Activated CD4-positive, alpha-beta T cell treated with anti-CD3 and anti-CD28 coated beads, Interleukin-2, amount 10 ng/mL, durations not matched to agents 24 days and 14 days (primary cell): ENCODE measurements around the gene PNN. TPM values are rescaled to one million over a fixed set of nuclear protein-coding genes. Genes with fewer than 3 reads are reported as not detected.
"Not testable (repeated sequence)": the region's sequence is repeated elsewhere in the genome, so short reads cannot be mapped to it uniquely, and the experiment has no call there.

Source experiments
- DNase-seq: peaks from one replicate; pipeline ENCODE4 v3.0.0; 2022
- H3K27ac Mint-ChIP-seq: one replicate; pipeline ENCODE4 v1.8.0; 2022; ENCODE audit warnings: mild to moderate bottlenecking, mixed read lengths
- H3K27me3 Mint-ChIP-seq: one replicate; pipeline ENCODE4 v1.8.0; 2022; ENCODE audit warnings: mixed read lengths
- H3K36me3 Mint-ChIP-seq: one replicate; pipeline ENCODE4 v1.8.0; 2022; ENCODE audit warnings: low read depth, mild to moderate bottlenecking, mixed read lengths
- H3K4me1 Mint-ChIP-seq: one replicate; pipeline ENCODE4 v1.8.0; 2021; ENCODE audit warnings: mixed read lengths
- H3K4me3 Mint-ChIP-seq: one replicate; pipeline ENCODE4 v1.8.0; 2022; ENCODE audit warnings: mild to moderate bottlenecking, moderate library complexity, mixed read lengths
- H3K9me3 Mint-ChIP-seq: one replicate; pipeline ENCODE4 v1.8.0; 2021; ENCODE audit warnings: mixed read lengths
- intact Hi-C: fragments of 100-400 bp; cut with micrococcal nuclease; formaldehyde crosslinking; loops from one replicate; pipeline ENCODE4 v1.15.1; 2023
- total RNA-seq: library from RNA; stranded (reverse); gene quantifications from 2 replicates; pipeline ENCODE4 v1.2.3, GENCODE V29; 2022

Gene PNN
- total RNA-seq, 1 donor from 2014 or later, result 128 TPM

- DNase-seq, result no peak
- intact Hi-C loops, result no loop called here
- peak overlapping the region; percentile 85 for H3K4me3 Mint-ChIP-seq
- no peaks in the 10 kb centered on the region for H3K9me3 Mint-ChIP-seq
- H3K4me1 Mint-ChIP-seq, result peaks cover 40% of the 10 kb centered on the region
- peak overlapping the region; percentile 99 for H3K27ac Mint-ChIP-seq
- H3K36me3 Mint-ChIP-seq, result peaks cover 19% of the 10 kb centered on the region
- H3K27me3 Mint-ChIP-seq, result no peaks in the 10 kb centered on the region
These were observed 5.5 kb upstream of the PNN start for GRCh38 chr14:39169541-39169900.

DNA sequence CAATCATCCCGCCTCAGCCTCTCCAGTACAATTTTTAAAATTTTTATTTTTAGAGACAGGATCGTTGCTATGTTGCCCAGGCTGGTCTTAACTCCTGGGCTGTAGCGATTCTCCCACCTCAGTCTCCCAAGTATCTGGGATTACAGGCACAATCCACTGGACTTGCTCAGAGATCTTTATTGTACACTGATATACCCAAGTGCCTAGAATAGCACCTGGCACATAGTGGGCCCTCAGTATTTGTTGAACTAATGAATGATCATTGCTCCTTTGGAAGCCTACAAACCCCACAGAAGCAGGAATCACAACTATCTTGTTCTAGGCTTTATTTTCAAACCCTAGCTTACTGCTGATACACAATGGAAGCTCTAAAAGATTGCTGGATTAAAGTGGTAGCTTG is 1.9 kb upstream of the PNN start:
- H3K9me3 Mint-ChIP-seq, result no peaks in the 10 kb centered on the region
- no peak for DNase-seq
- H3K4me1 Mint-ChIP-seq, result peaks cover 36% of the 10 kb centered on the region
- H3K27me3 Mint-ChIP-seq, result no peaks in the 10 kb centered on the region
- H3K36me3 Mint-ChIP-seq, result peaks cover 34% of the 10 kb centered on the region
- H3K4me3 Mint-ChIP-seq, result peak overlapping the region; percentile 38
- peak overlapping the region; percentile 74 for H3K27ac Mint-ChIP-seq
- intact Hi-C loops, result no loop called here

- no peaks in the 10 kb centered on the region for H3K9me3 Mint-ChIP-seq
- DNase-seq, result peak; percentile 83
- peaks cover 43% of the 10 kb centered on the region for H3K36me3 Mint-ChIP-seq
- peak overlapping the region; percentile 94 for H3K4me3 Mint-ChIP-seq
- intact Hi-C loops, result loop anchor here (1.0 to 5.0 kb wide), 6 partner anchors 54 to 257 kb away; partner anchors contain the start of genes FBXO33, GEMIN2 and SEC23A
- no peaks in the 10 kb centered on the region for H3K27me3 Mint-ChIP-seq
- peak overlapping the region; percentile 96 for H3K27ac Mint-ChIP-seq
- peaks cover 32% of the 10 kb centered on the region for H3K4me1 Mint-ChIP-seq
These were observed 600 bp downstream of the PNN start for GRCh38 chr14:39175445-39176262.

GRCh38 chr14:39176263-39177167 is 1.5 kb downstream of the PNN start:
- peak overlapping the region; percentile 94 for H3K4me3 Mint-ChIP-seq
- H3K4me1 Mint-ChIP-seq, result peaks cover 29% of the 10 kb centered on the region
- H3K9me3 Mint-ChIP-seq, result no peaks in the 10 kb centered on the region
- intact Hi-C loops, result loop anchor here (5.0 kb wide), 1 partner anchor 191 kb away; no protein-coding TSS in a partner anchor
- DNase-seq, result no peak
- no peaks in the 10 kb centered on the region for H3K27me3 Mint-ChIP-seq
- peaks cover 43% of the 10 kb centered on the region for H3K36me3 Mint-ChIP-seq
- peak overlapping the region; percentile 96 for H3K27ac Mint-ChIP-seq

DNA sequence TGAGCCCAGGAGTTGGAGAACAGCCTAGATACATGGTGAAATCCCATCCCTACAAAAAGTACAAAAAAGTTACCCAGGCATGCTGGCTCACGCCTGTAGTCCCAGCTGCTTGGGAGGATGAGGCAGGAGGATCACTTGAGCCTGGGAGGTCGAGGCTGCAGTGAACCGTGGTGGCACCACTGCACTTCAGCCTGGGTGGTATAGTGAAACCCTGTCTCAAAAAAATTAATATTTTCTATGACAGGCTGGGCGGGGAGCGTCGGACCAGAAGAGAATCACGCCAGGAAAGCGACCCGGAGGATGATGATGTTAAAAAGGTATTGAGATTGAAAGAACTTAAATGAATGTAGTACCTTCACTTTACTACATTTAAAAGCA is 2.1 kb downstream of the PNN start:
- H3K4me3 Mint-ChIP-seq, result peak overlapping the region; percentile 71
- H3K27me3 Mint-ChIP-seq, result no peaks in the 10 kb centered on the region
- H3K27ac Mint-ChIP-seq, result peak overlapping the region; percentile 39
- intact Hi-C loops, result loop anchor here (5.0 kb wide), 1 partner anchor 190 kb away; no protein-coding TSS in a partner anchor
- no peak for DNase-seq
- no peaks in the 10 kb centered on the region for H3K9me3 Mint-ChIP-seq
- peaks cover 43% of the 10 kb centered on the region for H3K36me3 Mint-ChIP-seq
- peaks cover 29% of the 10 kb centered on the region for H3K4me1 Mint-ChIP-seq

- H3K36me3 Mint-ChIP-seq, result peaks cover 55% of the 10 kb centered on the region
- DNase-seq, result no peak
- H3K9me3 Mint-ChIP-seq, result no peaks in the 10 kb centered on the region
- intact Hi-C loops, result loop anchor here (5.0 kb wide), 1 partner anchor 188 kb away; no protein-coding TSS in a partner anchor
- H3K27me3 Mint-ChIP-seq, result no peaks in the 10 kb centered on the region
- peaks cover 33% of the 10 kb centered on the region for H3K4me1 Mint-ChIP-seq
- no peak overlapping the region for H3K27ac Mint-ChIP-seq
- peak overlapping the region; percentile 13 for H3K4me3 Mint-ChIP-seq
These were observed 4.0 kb downstream of the PNN start for GRCh38 chr14:39179042-39179441.

GRCh38 chr14:39180553-39180952 is 5.5 kb downstream of the PNN start:
- H3K9me3 Mint-ChIP-seq, result no peaks in the 10 kb centered on the region
- H3K36me3 Mint-ChIP-seq, result peaks cover 61% of the 10 kb centered on the region
- no peaks in the 10 kb centered on the region for H3K27me3 Mint-ChIP-seq
- no peak overlapping the region for H3K4me3 Mint-ChIP-seq
- intact Hi-C loops, result no loop called here
- no peak for DNase-seq
- H3K4me1 Mint-ChIP-seq, result peaks cover 24% of the 10 kb centered on the region
- no peak overlapping the region for H3K27ac Mint-ChIP-seq

GRCh38 chr14:39181026-39181692 is 6.1 kb downstream of the PNN start:
- Mint-ChIP-seq H3K27me3 (no peaks in the 10 kb centered on the region), H3K9me3 (no peaks in the 10 kb centered on the region), H3K4me1 (peaks cover 24% of the 10 kb centered on the region), H3K4me3 (no peak overlapping the region), H3K27ac (no peak overlapping the region), H3K36me3 (peaks cover 55% of the 10 kb centered on the region)
- DNase-seq, result no peak
- intact Hi-C loops, result no loop called here

- H3K4me3 Mint-ChIP-seq, result no peak overlapping the region
- intact Hi-C loops, result no loop called here
- peaks cover 53% of the 10 kb centered on the region for H3K36me3 Mint-ChIP-seq
- no peaks in the 10 kb centered on the region for H3K27me3 Mint-ChIP-seq
- no peak overlapping the region for H3K27ac Mint-ChIP-seq
- no peaks in the 10 kb centered on the region for H3K9me3 Mint-ChIP-seq
- H3K4me1 Mint-ChIP-seq, result peaks cover 22% of the 10 kb centered on the region
- DNase-seq, result no peak
These were observed 6.6 kb downstream of the PNN start for GRCh38 chr14:39181693-39182047.

DNA sequence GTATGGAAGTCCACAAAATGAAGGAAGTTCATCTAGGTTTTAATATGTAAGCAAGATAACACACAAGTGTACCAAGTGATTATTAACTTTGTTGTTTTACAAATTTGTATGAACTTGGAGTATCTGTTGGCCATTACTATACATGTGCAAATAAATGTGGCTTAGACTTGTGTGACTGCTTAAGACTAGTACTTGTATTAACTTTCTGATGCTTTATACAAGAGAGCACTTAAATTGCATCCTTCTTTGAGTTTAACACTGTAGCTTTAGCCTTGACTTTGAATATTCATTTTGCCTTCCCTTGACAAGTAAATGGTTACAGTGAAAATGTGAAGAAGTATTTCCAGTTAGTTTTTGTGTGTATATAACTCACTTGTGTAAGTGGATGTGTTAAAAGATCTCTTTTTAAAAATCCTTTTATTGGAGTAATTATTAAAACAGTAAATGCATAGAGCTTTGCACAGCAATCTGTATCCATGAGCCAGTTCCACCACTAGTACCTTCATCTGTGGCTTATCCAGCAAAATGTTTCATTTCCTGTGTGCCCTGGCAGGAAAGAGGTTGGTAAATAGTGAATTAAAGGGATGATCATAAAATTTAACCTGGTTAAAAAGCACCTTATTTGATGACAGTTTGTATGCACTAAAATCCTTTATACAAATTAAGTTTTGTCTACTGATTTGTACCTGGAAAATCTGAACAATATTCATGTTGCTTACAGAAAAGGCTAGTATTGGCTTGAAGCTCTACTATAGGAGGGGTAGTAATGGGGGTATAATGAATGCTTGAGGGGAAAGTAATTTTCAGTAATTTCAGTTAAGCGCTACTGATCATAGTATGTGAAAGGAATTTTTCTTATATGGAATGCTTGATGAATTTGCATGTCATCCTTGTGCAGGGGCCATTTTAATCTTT is 8.0 kb downstream of the PNN start:
- Mint-ChIP-seq H3K27ac (no peak overlapping the region), H3K4me1 (peaks cover 20% of the 10 kb centered on the region), H3K9me3 (no peaks in the 10 kb centered on the region), H3K27me3 (no peaks in the 10 kb centered on the region), H3K36me3 (peaks cover 50% of the 10 kb centered on the region), H3K4me3 (no peak overlapping the region)
- no peak for DNase-seq
- intact Hi-C loops, result no loop called here

- DNase-seq, H3K4me3 Mint-ChIP-seq, intact Hi-C loops, H3K27me3 Mint-ChIP-seq, H3K9me3 Mint-ChIP-seq, H3K27ac Mint-ChIP-seq: not testable (repeated sequence)
- H3K4me1 Mint-ChIP-seq, result peaks cover 24% of the 10 kb centered on the region
- H3K36me3 Mint-ChIP-seq, result peaks cover 49% of the 10 kb centered on the region
These were observed 8.6 kb downstream of the PNN start for GRCh38 chr14:39183685-39184003.

DNA sequence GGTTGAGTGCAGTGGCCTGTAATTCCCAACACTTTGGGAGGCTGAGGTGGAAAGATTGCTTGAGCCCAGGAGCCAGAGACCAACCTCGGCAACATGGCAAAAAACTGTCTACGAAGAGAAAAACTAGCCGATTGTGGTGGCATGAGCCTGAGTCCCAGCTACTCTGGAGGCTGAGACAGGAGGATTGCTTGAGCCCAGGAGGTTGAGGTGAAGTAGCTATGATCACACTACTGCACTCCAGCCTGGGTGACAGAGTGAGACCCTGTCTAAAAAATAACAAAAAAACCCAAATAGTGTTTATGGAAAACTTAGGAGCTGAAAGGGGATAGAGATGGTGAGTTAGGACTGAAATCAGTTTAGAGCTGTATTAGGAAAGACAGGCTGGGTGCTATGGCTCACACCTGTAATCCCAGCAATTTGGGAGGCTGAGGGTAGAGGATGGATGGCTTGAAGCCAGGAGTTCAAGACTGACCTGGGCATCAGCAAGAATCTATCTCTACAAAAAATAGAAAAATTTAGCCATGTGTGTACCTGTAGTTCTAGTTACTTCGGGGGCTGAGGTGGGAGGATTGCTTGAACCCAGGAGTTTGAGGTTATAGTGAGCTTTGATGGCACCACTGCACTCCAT is 9.7 kb downstream of the PNN start:
- no peak for DNase-seq
- H3K27me3 Mint-ChIP-seq, result no peaks in the 10 kb centered on the region
- peaks cover 16% of the 10 kb centered on the region for H3K4me1 Mint-ChIP-seq
- no peak overlapping the region for H3K4me3 Mint-ChIP-seq
- intact Hi-C loops, result no loop called here
- H3K27ac Mint-ChIP-seq, result peak overlapping the region; percentile 50
- H3K9me3 Mint-ChIP-seq, result no peaks in the 10 kb centered on the region
- H3K36me3 Mint-ChIP-seq, result peaks cover 39% of the 10 kb centered on the region
